Midbrain (tissue), 1 donor: ENCODE data around the gene DMD.
"Not testable (repeated sequence)": the region's sequence is repeated elsewhere in the genome, so short reads cannot be mapped to it uniquely, and the experiment has no call there.

Experiments used
- DNase-seq: peaks from one replicate; lab custom pipeline; 2025; lab: John Stamatoyannopoulos, UW

DMD gene

GRCh38 chrX:32614707-32615106, 596.6 kb downstream of the DMD start:
- no peak for DNase-seq

- peak; percentile 47 for DNase-seq
Observed at GRCh38 chrX:32599156-32599555, 612.2 kb downstream of the DMD start.

- no peak for DNase-seq
Observed at GRCh38 chrX:32598707-32599106, 612.6 kb downstream of the DMD start.

GRCh38 chrX:32597777-32598176, 613.6 kb downstream of the DMD start:
- peak; percentile 6 for DNase-seq

GRCh38 chrX:32592786-32593185, 618.6 kb downstream of the DMD start:
- DNase-seq, result no peak

GRCh38 chrX:32591589-32591988, 619.8 kb downstream of the DMD start:
- no peak for DNase-seq

GRCh38 chrX:32582729-32583128, 628.6 kb downstream of the DMD start:
- DNase-seq, result no peak

- DNase-seq, result no peak
Observed at GRCh38 chrX:32576885-32577284, 634.5 kb downstream of the DMD start.

GRCh38 chrX:32572644-32573043, 638.7 kb downstream of the DMD start:
- DNase-seq, result no peak

GRCh38 chrX:32571579-32571978, 639.8 kb downstream of the DMD start:
- DNase-seq, result no peak

GRCh38 chrX:32562261-32562660, 649.1 kb downstream of the DMD start:
- no peak for DNase-seq

- no peak for DNase-seq
Observed at GRCh38 chrX:32545101-32545500, 666.2 kb downstream of the DMD start.

GRCh38 chrX:32538554-32538953, 672.8 kb downstream of the DMD start:
- no peak for DNase-seq

- DNase-seq, result no peak
Observed at GRCh38 chrX:32533848-32534247, 677.5 kb downstream of the DMD start.

GRCh38 chrX:32532262-32532661, 679.1 kb downstream of the DMD start:
- no peak for DNase-seq

- DNase-seq, result peak; percentile 69
Observed at GRCh38 chrX:32530802-32531403, 680.4 kb downstream of the DMD start.

GRCh38 chrX:32528451-32528850, 682.9 kb downstream of the DMD start:
- DNase-seq, result not testable (repeated sequence)

- DNase-seq, result no peak
Observed at GRCh38 chrX:32525234-32525633, 686.1 kb downstream of the DMD start.

- DNase-seq, result peak; percentile 20
Observed at GRCh38 chrX:32524385-32524784, 687.0 kb downstream of the DMD start.

GRCh38 chrX:32520789-32521188, 690.6 kb downstream of the DMD start:
- DNase-seq, result no peak

GRCh38 chrX:32514986-32515385, 696.4 kb downstream of the DMD start:
- DNase-seq, result no peak

GRCh38 chrX:32501606-32502005, 709.7 kb downstream of the DMD start:
- no peak for DNase-seq

- DNase-seq, result no peak
Observed at GRCh38 chrX:32496671-32497070, 714.7 kb downstream of the DMD start.

- no peak for DNase-seq
Observed at GRCh38 chrX:32495855-32496254, 715.5 kb downstream of the DMD start.

- no peak for DNase-seq
Observed at GRCh38 chrX:32489125-32489524, 722.2 kb downstream of the DMD start.
